ENCODE measurements around the gene GALNT9. TPM values are rescaled to one million over a fixed set of nuclear protein-coding genes. Genes with fewer than 3 reads are reported as not detected.

The GALNT9 gene
- polyA plus RNA-seq, 1 of the 3 experiments (the other 2 are of a cell fraction) = not detected

GRCh38 chr12:132323171-132324010 lies 6.0 kb downstream of the GALNT9 start:
- H2AFZ ChIP-seq (ENCODE audit: low read depth) = no peak overlapping the region
- peaks cover 7% of the 10 kb centered on the region for H3F3A ChIP-seq (replicated peaks; ENCODE audit: insufficient read depth)
- peaks cover 5% of the 10 kb centered on the region; the same call in 1 of the 2 replicates for H4K20me1 ChIP-seq (ENCODE audit: insufficient read depth)
- no peaks in the 10 kb centered on the region for H3K9me3 ChIP-seq
- H3K4me2 ChIP-seq = no peak overlapping the region
- POLR2A ChIA-PET = no interaction called here
- 18% methylated on average over 43 of the region's 44 CpGs for WGBS (ENCODE audit: low lambda C conversion rate)
- 0 out of 4 replicates have a peak, but pooled peaks cover 0 to 5% of the 10 kb centered on the region in 2 experiments for H3K4me1 ChIP-seq (ENCODE audit: control insufficient read depth in 1 of 2, insufficient read depth in 2 of 2, low read depth in 1 of 2, low read length in 1 of 2)
- H3K36me3 ChIP-seq (replicated peaks in 1 of 2; ENCODE audit: control insufficient read depth in 1 of 2, insufficient read depth in 2 of 2, low read length in 1 of 2) = no peaks in the 10 kb centered on the region
- no peak for DNase-seq
- no peak overlapping the region for H3K9ac ChIP-seq
- no peak overlapping the region for H3K4me3 ChIP-seq (ENCODE audit: low read depth in 2 of 2, low read length in 1 of 2)
- no peak overlapping the region for H3K27ac ChIP-seq (ENCODE audit: low read depth in 2 of 2, low read length in 1 of 2)
- peaks cover 97% of the 10 kb centered on the region for H3K27me3 ChIP-seq (ENCODE audit: insufficient read depth)
- no peak for TF ChIP-seq NRF1 (IDR thresholded peaks at IDR 0.05; ENCODE audit: low read depth, low read length)
- TF ChIP-seq RCOR1 (IDR thresholded peaks at IDR 0.05; ENCODE audit: low read length) = no peak
- TF ChIP-seq MEF2A (IDR thresholded peaks at IDR 0.05; ENCODE audit: borderline replicate concordance, low read depth) = no peak
- no peak for TF ChIP-seq FOXM1 (IDR thresholded peaks at IDR 0.05; ENCODE audit: low read depth)
- H3K79me2 ChIP-seq (ENCODE audit: insufficient read depth) = no peaks in the 10 kb centered on the region
- CTCF ChIA-PET = interaction anchor here (0.9 kb wide), 1 partner anchor 91 kb away, joined by 3 read pairs; no protein-coding TSS in a partner anchor
- no peaks in the 10 kb centered on the region for H3K9me2 ChIP-seq

GRCh38 chr12:132322206-132323132 lies 6.9 kb downstream of the GALNT9 start:
- H4K20me1 ChIP-seq (ENCODE audit: insufficient read depth) = no peaks in the 10 kb centered on the region
- WGBS (ENCODE audit: low lambda C conversion rate) = 50% methylated on average over 22 of the region's 43 CpGs
- DNase-seq = no peak
- H2AFZ ChIP-seq (ENCODE audit: low read depth) = no peak overlapping the region
- no peaks in the 10 kb centered on the region for H3K9me2 ChIP-seq
- peaks cover 2% of the 10 kb centered on the region for H3F3A ChIP-seq (replicated peaks; ENCODE audit: insufficient read depth)
- no peak overlapping the region for H3K27ac ChIP-seq (ENCODE audit: low read depth in 2 of 2, low read length in 1 of 2)
- H3K4me3 ChIP-seq (ENCODE audit: low read depth in 2 of 2, low read length in 1 of 2) = no peak overlapping the region
- H3K27me3 ChIP-seq (ENCODE audit: insufficient read depth) = peaks cover 99% of the 10 kb centered on the region
- ChIA-PET CTCF (no interaction called here), POLR2A (interaction anchor here (0.8 kb wide), 1 partner anchor 14 kb away, joined by 3 read pairs; no protein-coding TSS in a partner anchor)
- H3K9me3 ChIP-seq = no peaks in the 10 kb centered on the region
- no peak for TF ChIP-seq YY1 (IDR thresholded peaks at IDR 0.05; ENCODE audit: low read depth)
- no peak for TF ChIP-seq ELF1 (IDR thresholded peaks at IDR 0.05)
- no peak for TF ChIP-seq FOXJ3 (CRISPR knock-in tag; IDR thresholded peaks at IDR 0.05)
- TF ChIP-seq SIN3A (IDR thresholded peaks at IDR 0.05; ENCODE audit: borderline replicate concordance, low read depth, low read length) = no peak
- TF ChIP-seq NFIC (IDR thresholded peaks at IDR 0.05; ENCODE audit: borderline replicate concordance) = no peak
- H3K79me2 ChIP-seq (ENCODE audit: insufficient read depth) = no peaks in the 10 kb centered on the region
- H3K4me1 ChIP-seq (ENCODE audit: control insufficient read depth in 1 of 2, insufficient read depth in 2 of 2, low read depth in 1 of 2, low read length in 1 of 2) = no peaks in the 10 kb centered on the region
- no peaks in the 10 kb centered on the region for H3K36me3 ChIP-seq (replicated peaks in 1 of 2; ENCODE audit: control insufficient read depth in 1 of 2, insufficient read depth in 2 of 2, low read length in 1 of 2)
- no peak overlapping the region for H3K4me2 ChIP-seq
- no peak overlapping the region for H3K9ac ChIP-seq

All from SK-N-SH (cell line).